GM23338 (cell line): ENCODE results near the gene MED14.

ENCODE experiments used
- CREB1 ChIP-seq: fragments of 250-450 bp; sonication (Bioruptor Pico); IDR thresholded peaks from 2 replicates; pipeline ENCODE4 v1.5.0; 2020; ENCODE audit warnings: low read depth, mild to moderate bottlenecking, moderate library complexity
- EZH2 ChIP-seq: fragments of 200-600 bp; sonication (generic); IDR thresholded peaks from one replicate; pipeline ENCODE4 v1.8.0; 2017; ENCODE audit warnings: antibody characterized with exemption, mild to moderate bottlenecking, low read depth; ENCODE audit not compliant: unreplicated experiment
- EZH2phosphoT487 ChIP-seq: fragments of 200-600 bp; sonication (generic); IDR thresholded peaks from one replicate; pipeline ENCODE4 v1.8.1; 2018; ENCODE audit warnings: antibody characterized with exemption; ENCODE audit not compliant: unreplicated experiment
- JUNB ChIP-seq: IDR thresholded peaks from one replicate; pipeline ENCODE4 v1.6.1; 2016; ENCODE audit warnings: antibody characterized with exemption; ENCODE audit not compliant: unreplicated experiment
- TF ChIP-seq, protein P1 (sequence below), 2 experiments: fragments of 200-600 bp in 1 of 2; sonication (generic) in 1 of 2; conservative IDR thresholded peaks; 2 replicates each; pipeline versions ENCODE4 v1.5.1 to v1.6.1; 2016 to 2017; ENCODE audit warnings: antibody characterized with exemption in 2 of 2, low read depth in 2 of 2, mild to moderate bottlenecking in 2 of 2, moderate library complexity in 1 of 2
- TF ChIP-seq, protein P2 (sequence below): IDR thresholded peaks from one replicate; pipeline ENCODE4 v1.6.1; 2018; ENCODE audit warnings: antibody characterized with exemption; ENCODE audit not compliant: unreplicated experiment

DNA sequence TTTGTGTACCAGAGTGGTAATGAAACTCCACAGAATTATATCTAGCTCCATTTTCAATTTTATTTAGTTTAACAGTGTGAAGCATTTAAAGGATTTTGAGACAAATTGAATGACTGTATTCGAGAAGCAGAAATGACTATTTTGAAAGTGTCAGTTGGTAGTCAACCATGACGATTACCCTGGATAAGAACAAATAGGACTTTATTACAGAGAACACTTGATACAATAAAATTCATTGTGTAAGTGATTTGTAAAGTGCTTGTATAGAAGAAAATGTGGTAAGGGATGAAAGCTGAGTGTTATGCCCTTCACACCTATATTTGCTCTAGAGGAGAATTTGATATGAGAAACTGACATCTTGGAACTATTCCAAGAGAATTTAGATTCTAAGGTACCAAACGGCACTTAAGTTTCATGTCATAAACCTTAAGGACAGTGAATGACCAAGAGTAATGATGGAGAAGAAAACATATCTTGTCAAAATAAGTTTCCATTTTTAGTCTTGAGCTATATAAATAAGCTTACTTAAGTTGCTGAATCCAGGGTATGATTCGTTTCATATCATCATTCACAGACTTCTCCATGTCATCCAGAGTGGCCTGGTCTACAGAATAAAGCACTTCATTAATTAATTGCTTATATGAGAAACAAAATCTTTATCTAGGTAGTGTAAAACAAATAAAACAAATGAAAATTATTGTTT, 34.6 kb downstream of the MED14 start:
- TF ChIP-seq, protein P1, sequence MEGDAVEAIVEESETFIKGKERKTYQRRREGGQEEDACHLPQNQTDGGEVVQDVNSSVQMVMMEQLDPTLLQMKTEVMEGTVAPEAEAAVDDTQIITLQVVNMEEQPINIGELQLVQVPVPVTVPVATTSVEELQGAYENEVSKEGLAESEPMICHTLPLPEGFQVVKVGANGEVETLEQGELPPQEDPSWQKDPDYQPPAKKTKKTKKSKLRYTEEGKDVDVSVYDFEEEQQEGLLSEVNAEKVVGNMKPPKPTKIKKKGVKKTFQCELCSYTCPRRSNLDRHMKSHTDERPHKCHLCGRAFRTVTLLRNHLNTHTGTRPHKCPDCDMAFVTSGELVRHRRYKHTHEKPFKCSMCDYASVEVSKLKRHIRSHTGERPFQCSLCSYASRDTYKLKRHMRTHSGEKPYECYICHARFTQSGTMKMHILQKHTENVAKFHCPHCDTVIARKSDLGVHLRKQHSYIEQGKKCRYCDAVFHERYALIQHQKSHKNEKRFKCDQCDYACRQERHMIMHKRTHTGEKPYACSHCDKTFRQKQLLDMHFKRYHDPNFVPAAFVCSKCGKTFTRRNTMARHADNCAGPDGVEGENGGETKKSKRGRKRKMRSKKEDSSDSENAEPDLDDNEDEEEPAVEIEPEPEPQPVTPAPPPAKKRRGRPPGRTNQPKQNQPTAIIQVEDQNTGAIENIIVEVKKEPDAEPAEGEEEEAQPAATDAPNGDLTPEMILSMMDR (conservative IDR thresholded peaks at IDR 0.05; ENCODE audit: low read depth in 2 of 2) = no peak
- no peak for TF ChIP-seq EZH2
- TF ChIP-seq CREB1 = no peak
- TF ChIP-seq, protein P2, sequence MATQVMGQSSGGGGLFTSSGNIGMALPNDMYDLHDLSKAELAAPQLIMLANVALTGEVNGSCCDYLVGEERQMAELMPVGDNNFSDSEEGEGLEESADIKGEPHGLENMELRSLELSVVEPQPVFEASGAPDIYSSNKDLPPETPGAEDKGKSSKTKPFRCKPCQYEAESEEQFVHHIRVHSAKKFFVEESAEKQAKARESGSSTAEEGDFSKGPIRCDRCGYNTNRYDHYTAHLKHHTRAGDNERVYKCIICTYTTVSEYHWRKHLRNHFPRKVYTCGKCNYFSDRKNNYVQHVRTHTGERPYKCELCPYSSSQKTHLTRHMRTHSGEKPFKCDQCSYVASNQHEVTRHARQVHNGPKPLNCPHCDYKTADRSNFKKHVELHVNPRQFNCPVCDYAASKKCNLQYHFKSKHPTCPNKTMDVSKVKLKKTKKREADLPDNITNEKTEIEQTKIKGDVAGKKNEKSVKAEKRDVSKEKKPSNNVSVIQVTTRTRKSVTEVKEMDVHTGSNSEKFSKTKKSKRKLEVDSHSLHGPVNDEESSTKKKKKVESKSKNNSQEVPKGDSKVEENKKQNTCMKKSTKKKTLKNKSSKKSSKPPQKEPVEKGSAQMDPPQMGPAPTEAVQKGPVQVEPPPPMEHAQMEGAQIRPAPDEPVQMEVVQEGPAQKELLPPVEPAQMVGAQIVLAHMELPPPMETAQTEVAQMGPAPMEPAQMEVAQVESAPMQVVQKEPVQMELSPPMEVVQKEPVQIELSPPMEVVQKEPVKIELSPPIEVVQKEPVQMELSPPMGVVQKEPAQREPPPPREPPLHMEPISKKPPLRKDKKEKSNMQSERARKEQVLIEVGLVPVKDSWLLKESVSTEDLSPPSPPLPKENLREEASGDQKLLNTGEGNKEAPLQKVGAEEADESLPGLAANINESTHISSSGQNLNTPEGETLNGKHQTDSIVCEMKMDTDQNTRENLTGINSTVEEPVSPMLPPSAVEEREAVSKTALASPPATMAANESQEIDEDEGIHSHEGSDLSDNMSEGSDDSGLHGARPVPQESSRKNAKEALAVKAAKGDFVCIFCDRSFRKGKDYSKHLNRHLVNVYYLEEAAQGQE = no peak
- no peak for TF ChIP-seq EZH2phosphoT487
- TF ChIP-seq JUNB = no peak
